ENCODE data around the gene NR5A1.

NR5A1 gene

DNA sequence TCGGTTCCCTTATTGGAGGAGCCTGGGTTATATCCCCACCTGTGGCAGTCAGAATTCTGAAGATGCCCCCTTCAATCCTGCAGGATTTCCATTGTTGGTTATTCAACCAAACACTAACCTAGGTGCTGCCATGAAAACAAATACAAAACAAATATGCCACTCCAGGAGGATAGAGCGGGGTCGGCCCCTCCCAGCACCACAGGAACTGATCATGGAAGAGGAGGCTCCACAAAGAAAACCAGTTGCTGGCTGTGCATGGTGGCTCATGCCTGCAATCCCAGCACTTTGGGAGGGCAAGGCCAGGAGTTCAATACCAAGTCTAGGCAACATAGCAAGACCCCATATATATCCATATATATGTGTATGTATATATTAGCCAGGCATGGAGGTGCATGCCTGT, 70.1 kb downstream of the NR5A1 start:
- DNase-seq: no peak

DNA sequence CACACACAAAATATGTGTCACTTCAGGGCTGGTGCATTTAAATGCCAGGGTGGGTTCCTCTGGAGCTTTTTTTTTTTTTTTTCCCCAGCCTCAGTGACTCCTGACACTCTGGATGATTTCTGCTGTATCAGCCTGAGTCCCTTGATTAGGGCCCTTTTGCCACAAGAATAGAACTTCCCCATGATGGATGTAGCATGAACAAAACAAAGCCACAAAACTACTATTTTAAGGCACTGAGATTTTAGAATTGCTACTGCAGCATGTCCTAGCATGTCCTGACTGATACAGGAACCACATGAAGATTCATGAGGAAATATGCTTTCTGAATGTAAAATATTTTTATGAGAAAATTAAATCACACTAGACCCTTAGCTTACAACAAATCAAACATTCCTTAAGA, 70.9 kb downstream of the NR5A1 start:
- DNase-seq: no peak
